Small intestine (tissue), 7 donors: ENCODE data around the gene S100G. TPM values are rescaled to one million over a fixed set of nuclear protein-coding genes. Genes with fewer than 3 reads are reported as not detected.

Experiments used
- DNase-seq, 2 donors: peaks; one replicate each; pipeline versions ENCODE4 v3.0.0 to v3.0.0-alpha.2; 2013
- FAIRE-seq: peaks from 2 replicates; lab custom pipeline; 2012; peaks lifted over from hg19 to GRCh38; lab: Jason Lieb, UNC
- H3K27ac ChIP-seq, 3 donors: one replicate each; pipeline ENCODE4 v1.5.1; 2013; ENCODE audit warnings: low read length in 2 of 3, mild to moderate bottlenecking in 2 of 3, control low read depth in 1 of 3, inconsistent platforms in 1 of 3, low read depth in 1 of 3, moderate library complexity in 1 of 3
- H3K27me3 ChIP-seq, 3 donors: one replicate each; pipeline ENCODE4 v1.6.1; 2013; ENCODE audit warnings: low read length in 3 of 3, inconsistent platforms in 1 of 3; ENCODE audit not compliant: control insufficient read depth in 3 of 3, insufficient read depth in 3 of 3
- H3K36me3 ChIP-seq, 3 donors: one replicate each; pipeline ENCODE4 v1.6.1; 2013; ENCODE audit warnings: low read length in 3 of 3, inconsistent platforms in 1 of 3, low read depth in 1 of 3, mild to moderate bottlenecking in 1 of 3, moderate library complexity in 1 of 3; ENCODE audit not compliant: control insufficient read depth in 3 of 3, insufficient read depth in 2 of 3
- H3K4me1 ChIP-seq, 3 donors: one replicate each; pipeline ENCODE4 v1.6.1; 2013; ENCODE audit warnings: low read length in 2 of 3, inconsistent platforms in 1 of 3, low read depth in 1 of 3, mild to moderate bottlenecking in 1 of 3, moderate library complexity in 1 of 3; ENCODE audit not compliant: control insufficient read depth in 3 of 3, insufficient read depth in 2 of 3
- H3K4me3 ChIP-seq, 3 donors: one replicate each; pipeline ENCODE4 v1.5.1; 2013; ENCODE audit warnings: low read length in 3 of 3, control low read depth in 1 of 3, inconsistent platforms in 1 of 3, low read depth in 1 of 3, mild to moderate bottlenecking in 1 of 3, moderate library complexity in 1 of 3
- H3K9me3 ChIP-seq, 2 donors: one replicate each; pipeline ENCODE4 v1.6.1; 2013; ENCODE audit warnings: low read depth in 1 of 2, low read length in 1 of 2; ENCODE audit not compliant: control insufficient read depth in 2 of 2, insufficient read depth in 1 of 2
- WGBS, 3 donors: extraction: QIAGEN DNeasy Blood & Tissue Kit; methylation state at CpG; one replicate each; pipeline ENCODE4 v1.1.7; 2013; 5-methylcytosine and 5-hydroxymethylcytosine counted together
- polyA plus RNA-seq, 4 donors: library from polyadenylated mRNA; stranded (reverse) in 3 of 4; unstranded in 1 of 4; fragments of 200-250 nt in 3 of 4; fragments of 120-200 nt in 1 of 4; gene quantifications; one replicate each; pipeline versions ENCODE4 v1.2.1 to v1.2.3, GENCODE V29; 2013
- donor health status: healthy with polysubstance abuse.
- donor health status: control.
- donor health status: control.
- donor health status: Bipolar disorder and iron deficiency.
- donor health status: healthy.

Gene S100G
- polyA plus RNA-seq, 4 donors, result 1.8 to 295 (median 31.9) TPM

DNA sequence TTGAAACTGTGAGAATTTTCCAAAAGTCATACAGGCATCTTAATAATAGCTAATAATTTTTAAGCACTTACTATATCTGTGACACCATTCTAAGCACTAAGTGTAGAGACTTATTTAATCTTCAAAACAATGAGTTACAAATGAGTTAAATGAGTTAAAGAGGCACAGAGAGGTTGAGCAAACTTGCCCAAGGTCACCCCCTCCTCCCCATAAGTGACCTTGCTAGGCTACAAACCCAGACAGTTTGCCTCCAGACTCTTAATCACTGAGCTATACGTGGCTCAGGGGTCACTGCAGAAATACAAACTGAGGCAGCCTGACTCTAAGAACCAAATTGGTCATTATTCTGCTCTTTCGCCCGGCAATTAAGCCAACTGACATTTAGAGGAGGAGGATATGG lies 47.0 kb downstream of the S100G start:
- Histone ChIP-seq H3K4me3 (no peak overlapping the region), H3K27me3 (no peaks in the 10 kb centered on the region), H3K27ac (no peak overlapping the region), H3K36me3 (peaks cover 0 to 33% (median 0%) of the 10 kb centered on the region in 3 donors), H3K4me1 (no peaks in the 10 kb centered on the region), H3K9me3 (no peaks in the 10 kb centered on the region)
- DNase-seq, result no peak
- WGBS, 3 donors, result 67 to 75% (median 67%) methylated on average over 3 of the region's 3 CpGs
- no peak for FAIRE-seq

DNA sequence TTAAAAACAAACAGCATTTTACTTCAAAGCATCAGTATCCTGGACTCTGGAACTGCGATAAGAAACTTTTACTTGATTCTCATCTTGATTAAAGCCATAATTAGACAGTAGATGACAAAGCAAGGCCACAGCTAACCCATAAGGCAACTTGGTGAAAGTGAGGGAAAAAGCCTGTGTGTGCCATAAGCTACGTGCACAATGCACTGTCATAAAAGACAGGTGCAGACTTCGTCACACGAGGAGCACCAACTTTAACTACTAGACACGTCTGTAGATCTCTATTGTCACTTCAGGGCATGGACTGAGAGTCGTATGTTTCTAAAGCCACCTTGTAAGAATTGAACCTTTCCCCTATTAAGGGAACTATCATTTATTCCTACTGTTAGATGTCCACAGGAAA lies 49.4 kb downstream of the S100G start:
- H3K27me3 ChIP-seq, result no peaks in the 10 kb centered on the region
- no peak overlapping the region for H3K4me3 ChIP-seq
- no peak overlapping the region for H3K27ac ChIP-seq
- peaks cover 0 to 20% (median 0%) of the 10 kb centered on the region in 3 donors for H3K36me3 ChIP-seq
- WGBS, 3 donors, result 18 to 66% (median 42%) methylated on average over 6 of the region's 6 CpGs
- H3K4me1 ChIP-seq, result no peaks in the 10 kb centered on the region
- no peak for DNase-seq
- no peaks in the 10 kb centered on the region for H3K9me3 ChIP-seq
- FAIRE-seq, result no peak

DNA sequence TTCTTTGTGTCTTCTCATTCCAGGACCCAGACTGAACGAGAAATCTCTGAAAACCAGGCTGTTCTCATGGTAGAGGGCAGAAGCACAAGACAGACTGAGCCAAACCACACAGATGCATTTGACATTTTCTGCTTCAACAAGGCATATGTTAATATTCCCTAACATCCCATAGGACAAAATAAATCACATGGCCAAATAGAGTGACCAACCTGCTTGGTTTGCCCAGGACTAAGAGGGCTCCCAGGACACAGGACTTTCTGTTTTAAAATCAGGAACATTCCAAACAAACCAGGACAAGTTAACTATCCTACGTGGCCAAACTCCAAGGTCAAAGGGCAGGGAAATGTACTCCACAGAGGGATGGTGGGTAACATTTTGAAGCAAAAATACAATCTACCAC lies 50.8 kb downstream of the S100G start:
- WGBS, 3 donors, result 55 to 80% (median 63%) methylated on average over 2 of the region's 2 CpGs
- no peaks in the 10 kb centered on the region for H3K4me1 ChIP-seq
- H3K27me3 ChIP-seq, result no peaks in the 10 kb centered on the region
- FAIRE-seq, result no peak
- peaks cover 0 to 19% (median 0%) of the 10 kb centered on the region in 3 donors for H3K36me3 ChIP-seq
- no peak overlapping the region for H3K27ac ChIP-seq
- no peaks in the 10 kb centered on the region for H3K9me3 ChIP-seq
- DNase-seq, result no peak
- H3K4me3 ChIP-seq, result no peak overlapping the region

DNA sequence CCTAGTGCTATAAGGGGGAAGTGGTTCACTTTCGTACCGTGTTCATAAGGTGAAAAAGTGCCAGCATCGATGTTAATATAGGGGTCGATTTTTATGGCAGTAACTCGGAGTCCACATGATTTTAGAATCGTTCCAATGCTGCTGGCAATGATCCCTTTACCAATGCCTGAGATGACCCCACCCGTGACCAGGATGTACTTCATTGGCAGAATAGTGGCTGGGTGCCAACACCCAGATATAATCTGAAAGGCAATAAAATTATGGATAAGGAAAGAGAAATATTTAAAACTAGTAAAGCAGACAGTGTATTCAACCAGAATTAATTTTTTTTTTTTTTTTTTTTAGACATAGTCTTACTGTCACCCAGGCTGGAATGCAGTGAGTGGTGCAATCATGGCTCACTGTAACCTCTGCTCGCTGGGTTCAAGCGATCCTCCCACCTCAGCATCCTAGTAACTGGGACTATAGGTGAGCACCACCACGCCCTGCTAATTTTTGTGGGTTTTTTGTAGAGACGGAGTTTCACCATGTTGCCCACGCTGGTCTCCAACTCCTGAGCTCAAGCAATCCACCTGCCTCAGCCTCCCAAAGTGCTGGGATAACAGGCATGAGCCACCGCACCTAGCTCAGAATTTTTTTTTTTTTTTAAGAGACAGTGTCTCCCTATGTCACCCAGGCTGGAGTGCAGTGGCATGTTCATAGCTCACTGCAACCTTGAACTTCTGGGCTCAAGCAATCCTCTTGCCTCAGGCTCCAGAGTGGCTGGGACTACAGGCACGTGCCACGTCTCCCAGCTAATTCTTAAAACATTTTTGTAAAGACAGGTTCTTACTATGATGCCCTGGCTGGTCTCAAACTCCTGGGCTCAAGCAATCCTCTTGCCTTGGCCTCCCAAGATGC lies 53.0 kb downstream of the S100G start:
- no peaks in the 10 kb centered on the region for H3K27me3 ChIP-seq
- no peak overlapping the region for H3K4me3 ChIP-seq
- H3K9me3 ChIP-seq, result no peaks in the 10 kb centered on the region
- 40 to 73% (median 69%) methylated on average over 15 of the region's 15 CpGs for WGBS, 3 donors
- no peak overlapping the region for H3K27ac ChIP-seq
- DNase-seq (peak; percentile 1 to 75), FAIRE-seq (no peak)
- peaks cover 0 to 13% (median 0%) of the 10 kb centered on the region in 3 donors for H3K36me3 ChIP-seq
- no peaks in the 10 kb centered on the region for H3K4me1 ChIP-seq

Other genes starting within 250 kb of the S100G start
- 10 to 100 TPM; 10.3 to 57.0 (median 29.9) TPM for gene CTPS2, start 62.5 kb downstream of the S100G start, polyA plus RNA-seq
- 10 to 100 TPM; 17.6 to 38.4 (median 26.7) TPM for gene SYAP1, start 69.5 kb downstream of the S100G start, polyA plus RNA-seq
- gene TXLNG, start 136.3 kb downstream of the S100G start, polyA plus RNA-seq, result 10 to 100 TPM in 1 of 4 donors, 1 to 10 TPM in 3; 5.4 to 17.2 (median 9.2) TPM
- 100 to 1,000 TPM in 2 of 4 donors, 10 to 100 TPM in 2; 50.5 to 126 (median 89.5) TPM for gene RBBP7, start 220.2 kb downstream of the S100G start, polyA plus RNA-seq